IPS-18a (cell line): ENCODE data around the gene NOS1AP.

Experiments used
- H3K27ac ChIP-seq: one replicate; pipeline ENCODE4 v1.5.1; 2013; ENCODE audit warnings: low read length
- H3K27me3 ChIP-seq: one replicate; pipeline ENCODE4 v1.6.1; 2013; ENCODE audit warnings: mild to moderate bottlenecking, low read length; ENCODE audit not compliant: control insufficient read depth, insufficient read depth
- H3K36me3 ChIP-seq: one replicate; pipeline ENCODE4 v1.6.1; 2013; ENCODE audit warnings: low read depth, low read length; ENCODE audit not compliant: control insufficient read depth
- H3K4me1 ChIP-seq: one replicate; pipeline ENCODE4 v1.6.1; 2013; ENCODE audit warnings: low read depth, low read length; ENCODE audit not compliant: control insufficient read depth
- H3K4me3 ChIP-seq: one replicate; pipeline ENCODE4 v1.5.1; 2013; ENCODE audit warnings: low read length
- H3K9ac ChIP-seq: one replicate; pipeline ENCODE4 v1.6.1; 2013; ENCODE audit warnings: mild to moderate bottlenecking, low read length, moderate library complexity
- H3K9me3 ChIP-seq: one replicate; pipeline ENCODE4 v1.6.1; 2013; ENCODE audit warnings: low read depth, low read length; ENCODE audit not compliant: control insufficient read depth

NOS1AP gene

GRCh38 chr1:162272419-162272818 lies 202.9 kb downstream of the NOS1AP start:
- H3K27ac ChIP-seq = no peak overlapping the region
- H3K27me3 ChIP-seq = no peaks in the 10 kb centered on the region
- peaks cover 3% of the 10 kb centered on the region for H3K4me1 ChIP-seq
- H3K36me3 ChIP-seq = no peaks in the 10 kb centered on the region
- no peak overlapping the region for H3K9ac ChIP-seq
- no peak overlapping the region for H3K4me3 ChIP-seq
- no peaks in the 10 kb centered on the region for H3K9me3 ChIP-seq

GRCh38 chr1:162275622-162276175 lies 206.2 kb downstream of the NOS1AP start:
- H3K9me3 ChIP-seq = no peaks in the 10 kb centered on the region
- no peak overlapping the region for H3K27ac ChIP-seq
- H3K4me3 ChIP-seq = no peak overlapping the region
- H3K27me3 ChIP-seq = no peaks in the 10 kb centered on the region
- no peaks in the 10 kb centered on the region for H3K36me3 ChIP-seq
- H3K9ac ChIP-seq = no peak overlapping the region
- no peaks in the 10 kb centered on the region for H3K4me1 ChIP-seq

- Histone ChIP-seq H3K9ac (no peak overlapping the region), H3K27ac (no peak overlapping the region), H3K4me3 (no peak overlapping the region), H3K9me3 (no peaks in the 10 kb centered on the region), H3K36me3 (no peaks in the 10 kb centered on the region), H3K4me1 (no peaks in the 10 kb centered on the region), H3K27me3 (no peaks in the 10 kb centered on the region)
These were observed 207.0 kb downstream of the NOS1AP start for GRCh38 chr1:162276493-162276892.

- Histone ChIP-seq H3K27ac (no peak overlapping the region), H3K4me3 (no peak overlapping the region), H3K36me3 (no peaks in the 10 kb centered on the region), H3K9ac (no peak overlapping the region), H3K27me3 (no peaks in the 10 kb centered on the region), H3K9me3 (no peaks in the 10 kb centered on the region), H3K4me1 (no peaks in the 10 kb centered on the region)
These were observed 209.6 kb downstream of the NOS1AP start for GRCh38 chr1:162279136-162279498.

- H3K27me3 ChIP-seq = no peaks in the 10 kb centered on the region
- H3K4me1 ChIP-seq = no peaks in the 10 kb centered on the region
- no peak overlapping the region for H3K4me3 ChIP-seq
- H3K9me3 ChIP-seq = no peaks in the 10 kb centered on the region
- H3K27ac ChIP-seq = no peak overlapping the region
- H3K9ac ChIP-seq = no peak overlapping the region
- no peaks in the 10 kb centered on the region for H3K36me3 ChIP-seq
These were observed 211.9 kb downstream of the NOS1AP start for GRCh38 chr1:162281426-162281825.

- H3K4me1 ChIP-seq = no peaks in the 10 kb centered on the region
- no peak overlapping the region for H3K27ac ChIP-seq
- no peaks in the 10 kb centered on the region for H3K36me3 ChIP-seq
- H3K9ac ChIP-seq = no peak overlapping the region
- no peaks in the 10 kb centered on the region for H3K9me3 ChIP-seq
- no peaks in the 10 kb centered on the region for H3K27me3 ChIP-seq
- no peak overlapping the region for H3K4me3 ChIP-seq
These were observed 214.2 kb downstream of the NOS1AP start for GRCh38 chr1:162283657-162284056.

GRCh38 chr1:162284206-162284955 lies 214.9 kb downstream of the NOS1AP start:
- Histone ChIP-seq H3K36me3 (no peaks in the 10 kb centered on the region), H3K27ac (no peak overlapping the region), H3K27me3 (no peaks in the 10 kb centered on the region), H3K4me3 (no peak overlapping the region), H3K9me3 (no peaks in the 10 kb centered on the region), H3K9ac (no peak overlapping the region), H3K4me1 (no peaks in the 10 kb centered on the region)

GRCh38 chr1:162285149-162285561 lies 215.7 kb downstream of the NOS1AP start:
- H3K36me3 ChIP-seq = no peaks in the 10 kb centered on the region
- H3K9ac ChIP-seq = no peak overlapping the region
- no peaks in the 10 kb centered on the region for H3K9me3 ChIP-seq
- H3K4me3 ChIP-seq = no peak overlapping the region
- no peaks in the 10 kb centered on the region for H3K4me1 ChIP-seq
- H3K27me3 ChIP-seq = no peaks in the 10 kb centered on the region
- no peak overlapping the region for H3K27ac ChIP-seq

GRCh38 chr1:162291000-162291399 lies 221.5 kb downstream of the NOS1AP start:
- Histone ChIP-seq H3K9ac (no peak overlapping the region), H3K4me3 (no peak overlapping the region), H3K4me1 (peaks cover 11% of the 10 kb centered on the region), H3K9me3 (no peaks in the 10 kb centered on the region), H3K36me3 (no peaks in the 10 kb centered on the region), H3K27ac (no peak overlapping the region), H3K27me3 (no peaks in the 10 kb centered on the region)

- H3K9ac ChIP-seq = no peak overlapping the region
- H3K27ac ChIP-seq = no peak overlapping the region
- no peaks in the 10 kb centered on the region for H3K27me3 ChIP-seq
These were observed 222.9 kb downstream of the NOS1AP start for GRCh38 chr1:162292422-162292849.

GRCh38 chr1:162293073-162293692 lies 223.7 kb downstream of the NOS1AP start:
- H3K4me3 ChIP-seq = no peak overlapping the region
- no peaks in the 10 kb centered on the region for H3K9me3 ChIP-seq
- H3K27me3 ChIP-seq = no peaks in the 10 kb centered on the region
- no peak overlapping the region for H3K27ac ChIP-seq
- peaks cover 11% of the 10 kb centered on the region for H3K4me1 ChIP-seq
- H3K36me3 ChIP-seq = no peaks in the 10 kb centered on the region
- no peak overlapping the region for H3K9ac ChIP-seq

More at GRCh38 chr1:162292422-162292849, 222.9 kb downstream of the NOS1AP start:
- Histone ChIP-seq H3K9me3 (no peaks in the 10 kb centered on the region), H3K4me3 (no peak overlapping the region), H3K4me1 (peaks cover 11% of the 10 kb centered on the region), H3K36me3 (no peaks in the 10 kb centered on the region)

- H3K4me1 ChIP-seq = peaks cover 11% of the 10 kb centered on the region
- H3K27me3 ChIP-seq = no peaks in the 10 kb centered on the region
- no peaks in the 10 kb centered on the region for H3K36me3 ChIP-seq
- no peak overlapping the region for H3K4me3 ChIP-seq
- H3K27ac ChIP-seq = no peak overlapping the region
- no peaks in the 10 kb centered on the region for H3K9me3 ChIP-seq
- H3K9ac ChIP-seq = no peak overlapping the region
These were observed 224.5 kb downstream of the NOS1AP start for GRCh38 chr1:162294015-162294414.
